Neural progenitor cell (in vitro differentiated cells): ENCODE results near the gene LRFN4.

Experiments used
- EZH2 ChIP-seq: fragments of 200-600 bp; sonication (generic); IDR thresholded peaks from 2 replicates; pipeline ENCODE4 v1.6.1; 2017; ENCODE audit warnings: antibody characterized with exemption, mild to moderate bottlenecking, moderate library complexity
- EZH2phosphoT487 ChIP-seq: fragments of 200-600 bp; sonication (generic); IDR thresholded peaks from 2 replicates; pipeline ENCODE4 v1.6.1; 2017; ENCODE audit warnings: antibody characterized with exemption
- TF ChIP-seq, protein P1 (sequence below): fragments of 200-600 bp; sonication (generic); IDR thresholded peaks from 2 replicates; pipeline ENCODE4 v1.5.1; 2017; ENCODE audit warnings: antibody characterized with exemption, mild to moderate bottlenecking

DNA sequence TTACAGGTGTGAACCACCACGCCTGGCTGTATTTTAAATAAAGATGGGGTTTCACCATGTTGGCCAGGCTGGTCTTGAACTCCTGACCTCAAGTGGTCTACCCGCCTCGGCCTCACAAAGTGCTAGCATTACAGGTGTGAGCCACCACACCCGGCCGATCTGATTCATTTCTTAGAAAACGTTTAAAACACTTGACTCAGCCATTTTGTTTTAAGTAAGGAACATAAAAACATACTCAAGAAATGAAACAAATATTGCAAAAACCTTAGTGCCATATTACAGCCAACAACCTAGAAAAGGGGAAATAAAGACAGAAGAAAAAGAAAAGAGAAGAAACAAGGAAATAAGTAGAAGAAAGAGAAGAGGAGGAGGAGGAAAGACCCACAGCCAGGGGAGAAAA, 17.4 kb downstream of the LRFN4 start:
- TF ChIP-seq, protein P1, sequence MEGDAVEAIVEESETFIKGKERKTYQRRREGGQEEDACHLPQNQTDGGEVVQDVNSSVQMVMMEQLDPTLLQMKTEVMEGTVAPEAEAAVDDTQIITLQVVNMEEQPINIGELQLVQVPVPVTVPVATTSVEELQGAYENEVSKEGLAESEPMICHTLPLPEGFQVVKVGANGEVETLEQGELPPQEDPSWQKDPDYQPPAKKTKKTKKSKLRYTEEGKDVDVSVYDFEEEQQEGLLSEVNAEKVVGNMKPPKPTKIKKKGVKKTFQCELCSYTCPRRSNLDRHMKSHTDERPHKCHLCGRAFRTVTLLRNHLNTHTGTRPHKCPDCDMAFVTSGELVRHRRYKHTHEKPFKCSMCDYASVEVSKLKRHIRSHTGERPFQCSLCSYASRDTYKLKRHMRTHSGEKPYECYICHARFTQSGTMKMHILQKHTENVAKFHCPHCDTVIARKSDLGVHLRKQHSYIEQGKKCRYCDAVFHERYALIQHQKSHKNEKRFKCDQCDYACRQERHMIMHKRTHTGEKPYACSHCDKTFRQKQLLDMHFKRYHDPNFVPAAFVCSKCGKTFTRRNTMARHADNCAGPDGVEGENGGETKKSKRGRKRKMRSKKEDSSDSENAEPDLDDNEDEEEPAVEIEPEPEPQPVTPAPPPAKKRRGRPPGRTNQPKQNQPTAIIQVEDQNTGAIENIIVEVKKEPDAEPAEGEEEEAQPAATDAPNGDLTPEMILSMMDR: no peak
- TF ChIP-seq EZH2: no peak
- no peak for TF ChIP-seq EZH2phosphoT487
